ENCODE results near the gene DOCK3.

DOCK3 gene

DNA sequence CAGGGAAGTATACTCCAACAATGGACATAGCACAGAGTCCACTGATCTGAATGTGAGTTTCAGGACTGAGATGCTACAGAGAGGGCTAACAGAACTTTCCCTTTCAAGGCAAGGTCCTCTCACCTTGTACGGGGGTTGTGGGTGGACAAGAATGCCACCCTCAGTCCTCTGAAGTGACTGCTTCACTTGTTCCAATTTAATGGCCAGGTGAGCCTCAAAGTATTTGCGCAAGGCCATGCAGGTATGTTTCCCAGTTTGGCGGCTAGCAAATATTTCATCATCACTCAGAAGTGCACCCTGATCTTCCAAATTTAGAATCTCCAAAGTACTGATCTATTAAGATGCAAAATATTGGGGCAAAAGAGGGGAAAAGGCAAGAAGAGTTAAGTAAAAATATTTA is 754.4 kb downstream of the DOCK3 start:
- WGBS = 98% methylated on average over 3 of the region's 3 CpGs
- H3K27ac ChIP-seq (ENCODE audit: low read depth, low read length) = no peak overlapping the region
- no peaks in the 10 kb centered on the region for H3K9me3 ChIP-seq (ENCODE audit: insufficient read depth, low read depth, low read length)
- no peak overlapping the region for H3K4me3 ChIP-seq (ENCODE audit: low read length)
- H3K4me1 ChIP-seq (ENCODE audit: insufficient read depth, low read length) = no peaks in the 10 kb centered on the region
- no peaks in the 10 kb centered on the region for H3K27me3 ChIP-seq (ENCODE audit: insufficient read depth, low read length)
- H3K36me3 ChIP-seq (ENCODE audit: insufficient read depth, low read length) = peaks cover 79% of the 10 kb centered on the region
- H3K9ac ChIP-seq (ENCODE audit: low read depth, low read length) = no peak overlapping the region

Data from HUES64 (cell line).